HUES6 (cell line): Measurements from ENCODE around the gene SEMA3B.
"Not testable (repeated sequence)": the region's sequence is repeated elsewhere in the genome, so short reads cannot be mapped to it uniquely, and the experiment has no call there.

ENCODE experiments used
- H3K27ac ChIP-seq: 2 replicates; pipeline ENCODE4 v1.7.0; 2013; ENCODE audit warnings: low read depth, mild to moderate bottlenecking, low read length, inconsistent platforms
- H3K27me3 ChIP-seq: 2 replicates; pipeline ENCODE4 v1.6.1; 2013; ENCODE audit warnings: low read length; ENCODE audit not compliant: control insufficient read depth, insufficient read depth
- H3K36me3 ChIP-seq: 2 replicates; pipeline ENCODE4 v1.6.1; 2013; ENCODE audit warnings: low read length; ENCODE audit not compliant: control insufficient read depth, insufficient read depth
- H3K4me1 ChIP-seq: 2 replicates; pipeline ENCODE4 v1.6.1; 2013; ENCODE audit warnings: low read length; ENCODE audit not compliant: control insufficient read depth, insufficient read depth
- H3K4me3 ChIP-seq: 2 replicates; pipeline ENCODE4 v1.5.1; 2013; ENCODE audit warnings: low read depth, low read length
- H3K9ac ChIP-seq: one replicate; pipeline ENCODE4 v1.6.1; 2013; ENCODE audit warnings: mild to moderate bottlenecking, low read length
- H3K9me3 ChIP-seq: 2 replicates; pipeline ENCODE4 v1.6.1; 2013; ENCODE audit warnings: low read depth, low read length; ENCODE audit not compliant: control insufficient read depth, insufficient read depth

SEMA3B gene

GRCh38 chr3:50268703-50269451, at the start of gene SEMA3B:
TSS of gene SEMA3B (plus strand) at chr3:50269147. CDS start at chr3:50269241, 94 bp downstream.
- Histone ChIP-seq H3K36me3 (no peaks in the 10 kb centered on the region), H3K4me3 (peak within 1 kb of the TSS; percentile 42; the same call in 1 of the 2 replicates), H3K9ac (peak within 1 kb of the TSS; percentile 2), H3K4me1 (peaks cover 74% of the 10 kb centered on the region), H3K9me3 (no peaks in the 10 kb centered on the region), H3K27ac (no peak within 1 kb of the TSS), H3K27me3 (peaks cover 10% of the 10 kb centered on the region)

- Histone ChIP-seq H3K4me1 (peaks cover 8% of the 10 kb centered on the region; the same call in 1 of the 2 replicates), H3K27ac (no peak overlapping the region), H3K9ac (no peak overlapping the region), H3K27me3 (peaks cover 9% of the 10 kb centered on the region; the same call in 1 of the 2 replicates), H3K36me3 (no peaks in the 10 kb centered on the region), H3K9me3 (no peaks in the 10 kb centered on the region), H3K4me3 (no peak overlapping the region)
Observed at GRCh38 chr3:50219285-50219684, 49.7 kb upstream of the SEMA3B start.

GRCh38 chr3:50220109-50220508, 48.8 kb upstream of the SEMA3B start:
- Histone ChIP-seq H3K27me3 (peaks cover 9% of the 10 kb centered on the region; the same call in 1 of the 2 replicates), H3K27ac (no peak overlapping the region), H3K4me1 (peaks cover 8% of the 10 kb centered on the region; the same call in 1 of the 2 replicates), H3K36me3 (no peaks in the 10 kb centered on the region), H3K9me3 (no peaks in the 10 kb centered on the region), H3K9ac (no peak overlapping the region), H3K4me3 (no peak overlapping the region)

- Histone ChIP-seq H3K9me3 (no peaks in the 10 kb centered on the region), H3K9ac (no peak overlapping the region), H3K27ac (no peak overlapping the region), H3K27me3 (peaks cover 9% of the 10 kb centered on the region; the same call in 1 of the 2 replicates), H3K4me1 (peaks cover 8% of the 10 kb centered on the region; the same call in 1 of the 2 replicates), H3K4me3 (no peak overlapping the region), H3K36me3 (no peaks in the 10 kb centered on the region)
Observed at GRCh38 chr3:50221051-50221410, 47.9 kb upstream of the SEMA3B start.

- no peaks in the 10 kb centered on the region for H3K9me3 ChIP-seq
- H3K27ac ChIP-seq, result no peak overlapping the region
- peaks cover 9% of the 10 kb centered on the region; the same call in 1 of the 2 replicates for H3K27me3 ChIP-seq
- H3K4me3 ChIP-seq, result no peak overlapping the region
- no peaks in the 10 kb centered on the region for H3K36me3 ChIP-seq
- H3K4me1 ChIP-seq, result peaks cover 8% of the 10 kb centered on the region; the same call in 1 of the 2 replicates
- H3K9ac ChIP-seq, result no peak overlapping the region
Observed at GRCh38 chr3:50221411-50222168, 47.4 kb upstream of the SEMA3B start.

- no peaks in the 10 kb centered on the region for H3K36me3 ChIP-seq
- no peak overlapping the region for H3K4me3 ChIP-seq
- no peak overlapping the region for H3K27ac ChIP-seq
- peaks cover 10% of the 10 kb centered on the region; the same call in 1 of the 2 replicates for H3K4me1 ChIP-seq
- H3K9ac ChIP-seq, result no peak overlapping the region
- peaks cover 14% of the 10 kb centered on the region for H3K27me3 ChIP-seq
- no peaks in the 10 kb centered on the region for H3K9me3 ChIP-seq
Observed at GRCh38 chr3:50222169-50222528, 46.8 kb upstream of the SEMA3B start.

GRCh38 chr3:50224639-50225038, 44.3 kb upstream of the SEMA3B start:
- H3K9me3 ChIP-seq, result no peaks in the 10 kb centered on the region
- no peaks in the 10 kb centered on the region for H3K36me3 ChIP-seq
- peaks cover 19% of the 10 kb centered on the region for H3K4me1 ChIP-seq
- H3K4me3 ChIP-seq, result no peak overlapping the region
- no peak overlapping the region for H3K9ac ChIP-seq
- peaks cover 4% of the 10 kb centered on the region; the same call in 1 of the 2 replicates for H3K27me3 ChIP-seq
- H3K27ac ChIP-seq, result no peak overlapping the region

GRCh38 chr3:50226888-50227389, 42.0 kb upstream of the SEMA3B start:
- peaks cover 4% of the 10 kb centered on the region; the same call in 1 of the 2 replicates for H3K27me3 ChIP-seq
- no peak overlapping the region for H3K27ac ChIP-seq
- H3K4me3 ChIP-seq, result peak overlapping the region; percentile 64
- no peaks in the 10 kb centered on the region for H3K9me3 ChIP-seq
- H3K4me1 ChIP-seq, result peaks cover 11% of the 10 kb centered on the region
- H3K36me3 ChIP-seq, result no peaks in the 10 kb centered on the region
- peak overlapping the region; percentile 44 for H3K9ac ChIP-seq

GRCh38 chr3:50227390-50228183, 41.4 kb upstream of the SEMA3B start:
- Histone ChIP-seq H3K27ac (peak overlapping the region; percentile 48), H3K9ac (peak overlapping the region; percentile 81), H3K27me3 (peaks cover 4% of the 10 kb centered on the region; the same call in 1 of the 2 replicates)

GRCh38 chr3:50228184-50228763, 40.7 kb upstream of the SEMA3B start:
- not testable (repeated sequence) for H3K9me3 ChIP-seq, H3K36me3 ChIP-seq, H3K27me3 ChIP-seq
- H3K4me1 ChIP-seq, result peaks cover 13% of the 10 kb centered on the region
- peak overlapping the region; percentile 48; the same call in 1 of the 2 replicates for H3K27ac ChIP-seq
- peak overlapping the region; percentile 83 for H3K4me3 ChIP-seq
- peak overlapping the region; percentile 81 for H3K9ac ChIP-seq

More at GRCh38 chr3:50227390-50228183, 41.4 kb upstream of the SEMA3B start:
- peaks cover 11% of the 10 kb centered on the region for H3K4me1 ChIP-seq
- no peaks in the 10 kb centered on the region for H3K9me3 ChIP-seq
- H3K4me3 ChIP-seq, result peak overlapping the region; percentile 83
- no peaks in the 10 kb centered on the region for H3K36me3 ChIP-seq
